OCI-LY7 (cell line): ENCODE results near the gene PWP2. TPM values are rescaled to one million over a fixed set of nuclear protein-coding genes. Genes with fewer than 3 reads are reported as not detected.
"Not testable (repeated sequence)": the region's sequence is repeated elsewhere in the genome, so short reads cannot be mapped to it uniquely, and the experiment has no call there.

ENCODE experiments used
- BruUV-seq: library from RNA; stranded (reverse); fragments of 400-500 nt; replicated peaks from 2 replicates; lab custom pipeline; 2021; lab: Mats Ljungman, UMichigan
- CTCF ChIA-PET: fragments of 300-600 bp; sonication (Branson Sonifier 250); formaldehyde crosslinking; loops from one replicate; lab custom pipeline; 2022; ENCODE audit warnings: antibody characterized with exemption; ENCODE audit not compliant: unreplicated experiment; lab: Charles Lee
- POLR2A ChIA-PET: fragments of 300-600 bp; sonication (Branson Sonifier 250); formaldehyde crosslinking; loops from one replicate; lab custom pipeline; 2022; ENCODE audit warnings: antibody characterized with exemption; lab: Charles Lee
- DNase-seq: peaks from one replicate; pipeline ENCODE4 v3.0.0-alpha.2; 2015; ENCODE audit warnings: low spot score
- H2AFZ ChIP-seq: fragments of 200-600 bp; sonication (generic), shearing (Covaris generic); 2 replicates; pipeline ENCODE4 v1.6.1; 2014; ENCODE audit warnings: mild to moderate bottlenecking, antibody characterized with exemption, low read length, moderate library complexity
- H3K27ac ChIP-seq: fragments of 200-600 bp; sonication (generic); 2 replicates; pipeline ENCODE4 v1.5.1; 2014; ENCODE audit warnings: mixed run types, low read depth, mild to moderate bottlenecking, moderate library complexity, low read length, inconsistent platforms; ENCODE audit not compliant: poor library complexity, severe bottlenecking
- H3K36me3 ChIP-seq: fragments of 200-600 bp; sonication (generic); 2 replicates; pipeline ENCODE4 v1.6.1; 2014; ENCODE audit warnings: mild to moderate bottlenecking, antibody characterized with exemption, low read length, moderate library complexity, mixed read lengths; ENCODE audit not compliant: insufficient read depth
- H3K4me1 ChIP-seq: fragments of 200-600 bp; sonication (generic); 2 replicates; pipeline ENCODE4 v1.5.1; 2014; ENCODE audit warnings: mild to moderate bottlenecking, low read length; ENCODE audit not compliant: insufficient read depth, poor library complexity, severe bottlenecking
- H3K4me2 ChIP-seq: fragments of 200-600 bp; sonication (generic); 2 replicates; pipeline ENCODE4 v1.6.1; 2014; ENCODE audit warnings: mild to moderate bottlenecking, low read length
- H3K4me3 ChIP-seq: fragments of 200-600 bp; sonication (generic); 2 replicates; pipeline ENCODE4 v1.5.1; 2014; ENCODE audit warnings: mild to moderate bottlenecking, low read depth, low read length; ENCODE audit not compliant: poor library complexity, severe bottlenecking
- H3K79me2 ChIP-seq: fragments of 200-600 bp; sonication (generic); 2 replicates; pipeline ENCODE4 v1.6.1; 2016; ENCODE audit warnings: low read depth, mild to moderate bottlenecking, low read length, moderate library complexity, mixed read lengths; ENCODE audit not compliant: insufficient read depth
- H3K9me2 ChIP-seq: fragments of 200-600 bp; sonication (generic); 2 replicates; pipeline ENCODE4 v1.6.1; 2016; ENCODE audit warnings: mild to moderate bottlenecking, low read length, mixed read lengths; ENCODE audit not compliant: insufficient read depth
- H3K9me3 ChIP-seq: fragments of 200-600 bp; sonication (generic); 2 replicates; pipeline ENCODE4 v1.6.1; 2014; ENCODE audit warnings: mild to moderate bottlenecking, mixed run types, low read length, mixed read lengths
- H4K20me1 ChIP-seq: fragments of 200-600 bp; sonication (generic); 2 replicates; pipeline ENCODE4 v1.6.1; 2014; ENCODE audit warnings: mild to moderate bottlenecking, antibody characterized with exemption, low read length, moderate library complexity, mixed read lengths; ENCODE audit not compliant: insufficient read depth
- intact Hi-C: fragments of 100-400 bp; cut with micrococcal nuclease; formaldehyde crosslinking; loops from one replicate; pipeline ENCODE4 v1.10.0; 2022; ENCODE audit not compliant: unreplicated experiment
- total RNA-seq, 2 experiments: library from RNA; depleted of rRNA in 1 of 2; stranded (reverse); fragments of >200 nt in 1 of 2; shearing (Covaris generic) in 1 of 2; gene quantifications; 2 replicates each; pipeline ENCODE4 v1.2.3, GENCODE V29; 2014 to 2022

The PWP2 gene
- total RNA-seq, 2 experiments from 2014 or later: 8.2 to 11.5 TPM

DNA sequence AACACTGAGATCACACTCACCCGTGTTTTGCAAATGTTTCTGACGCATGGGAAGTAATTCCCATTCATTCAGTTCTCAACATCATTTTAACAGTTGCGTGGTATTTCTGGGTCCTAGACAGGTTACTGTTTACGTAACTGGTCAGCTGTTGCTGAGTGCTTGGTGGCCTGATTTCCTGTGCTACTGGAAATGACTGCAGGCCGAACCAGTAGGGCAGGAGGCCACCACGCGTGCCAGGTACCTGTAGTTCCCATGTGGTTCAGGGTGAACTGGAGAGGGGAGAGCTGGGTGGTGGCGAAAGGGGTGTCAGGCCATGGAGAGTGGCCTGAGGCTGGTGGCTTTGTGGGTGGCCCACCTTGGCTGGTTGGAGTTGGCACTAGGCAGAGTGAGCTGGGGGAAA lies 27.5 kb downstream of the PWP2 start:
- H3K27ac ChIP-seq, H3K9me3 ChIP-seq, POLR2A ChIA-PET, H3K36me3 ChIP-seq, CTCF ChIA-PET, DNase-seq, H4K20me1 ChIP-seq, H2AFZ ChIP-seq, BruUV-seq, H3K4me1 ChIP-seq, H3K9me2 ChIP-seq, intact Hi-C loops, H3K4me3 ChIP-seq, H3K4me2 ChIP-seq, H3K79me2 ChIP-seq: not testable (repeated sequence)

DNA sequence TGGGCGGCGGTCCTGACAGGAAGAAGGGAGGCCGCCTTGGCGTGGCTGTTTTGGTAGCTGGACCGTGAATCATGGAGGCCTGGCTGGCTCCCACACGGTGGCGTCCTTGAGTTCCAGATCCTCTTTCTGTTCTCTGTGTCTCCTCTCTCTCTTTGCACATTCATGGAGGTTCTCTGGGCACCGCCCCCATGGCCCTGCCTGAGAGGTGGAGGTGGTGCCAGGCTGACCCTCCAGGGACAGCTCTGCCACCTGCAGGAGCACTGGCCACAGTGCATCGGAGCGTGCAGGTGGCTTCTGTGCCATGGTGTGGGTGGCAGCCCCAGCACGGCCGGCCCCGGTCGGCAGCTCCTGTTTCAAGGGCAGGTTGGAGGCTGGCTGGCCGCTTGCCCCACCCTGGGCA lies 30.8 kb downstream of the PWP2 start:
- H3K9me2 ChIP-seq, H3K27ac ChIP-seq, H4K20me1 ChIP-seq, DNase-seq, H3K4me2 ChIP-seq, H2AFZ ChIP-seq, H3K79me2 ChIP-seq, intact Hi-C loops, BruUV-seq, CTCF ChIA-PET, H3K4me1 ChIP-seq, H3K4me3 ChIP-seq, H3K36me3 ChIP-seq, POLR2A ChIA-PET, H3K9me3 ChIP-seq: not testable (repeated sequence)

DNA sequence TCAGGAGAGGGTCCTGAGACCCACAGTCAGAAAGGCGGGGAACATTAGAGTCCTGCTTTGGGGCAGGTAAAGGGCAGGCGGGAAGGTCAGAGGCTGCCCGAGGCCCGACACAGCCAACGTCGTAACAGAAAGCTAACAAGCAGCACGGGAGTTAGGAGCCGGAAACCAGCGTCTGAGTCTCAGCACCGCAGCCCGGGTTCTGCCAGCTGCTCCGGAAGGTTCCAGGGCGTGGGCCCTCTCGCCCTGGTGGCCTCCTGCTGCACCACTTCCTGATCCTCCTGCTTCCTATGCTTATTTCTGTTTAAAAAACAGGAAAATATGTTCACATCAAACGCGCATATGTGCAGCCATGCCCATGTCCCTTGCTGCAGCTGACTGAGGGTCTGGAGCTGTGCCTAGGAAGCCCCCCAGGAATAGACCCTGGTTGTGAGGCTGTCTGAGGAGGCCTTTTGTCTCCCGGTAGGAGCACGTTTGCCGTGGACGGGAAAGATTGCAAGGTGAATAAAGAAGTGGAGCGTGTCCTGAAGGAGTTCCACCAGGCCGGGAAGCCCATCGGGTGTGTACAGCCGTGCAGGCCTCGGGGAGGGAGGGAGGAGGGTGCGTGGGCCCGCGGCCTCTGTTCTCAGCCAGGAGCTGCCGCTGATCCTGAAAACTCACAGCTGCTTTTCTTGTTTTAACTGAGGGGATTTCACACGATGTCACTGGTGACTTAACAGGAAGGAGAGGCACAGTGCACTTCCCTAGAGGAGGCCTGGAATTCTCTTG lies 32.8 kb downstream of the PWP2 start:
- H3K9me3 ChIP-seq, H3K4me2 ChIP-seq, CTCF ChIA-PET, BruUV-seq, POLR2A ChIA-PET, H3K79me2 ChIP-seq, H3K36me3 ChIP-seq, H4K20me1 ChIP-seq, H3K9me2 ChIP-seq, H3K4me3 ChIP-seq, intact Hi-C loops, DNase-seq, H2AFZ ChIP-seq, H3K27ac ChIP-seq, H3K4me1 ChIP-seq: not testable (repeated sequence)

DNA sequence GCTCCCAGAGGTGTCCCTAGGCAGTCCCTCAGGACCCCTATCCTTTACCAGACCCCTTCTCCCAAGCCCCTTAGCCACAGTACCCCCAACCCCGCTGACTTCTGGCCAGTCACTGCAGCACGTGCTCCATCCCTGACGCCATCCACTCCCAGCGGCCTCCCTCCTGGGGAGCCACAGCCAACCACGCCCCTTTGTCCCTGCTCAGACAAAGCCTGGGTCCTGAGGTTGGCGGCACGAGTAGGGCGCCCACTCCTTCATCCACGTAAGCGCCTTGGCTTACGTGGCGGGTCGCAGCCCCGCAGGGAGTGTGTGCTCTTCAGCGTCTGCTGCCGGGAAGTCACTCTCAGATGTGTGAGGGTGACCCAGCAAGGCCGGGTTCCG lies 33.3 kb downstream of the PWP2 start:
- H3K4me1 ChIP-seq, CTCF ChIA-PET, H3K4me2 ChIP-seq, H2AFZ ChIP-seq, H3K9me2 ChIP-seq, H3K4me3 ChIP-seq, POLR2A ChIA-PET, H3K9me3 ChIP-seq, H4K20me1 ChIP-seq, DNase-seq, BruUV-seq, H3K27ac ChIP-seq, intact Hi-C loops, H3K36me3 ChIP-seq, H3K79me2 ChIP-seq: not testable (repeated sequence)

DNA sequence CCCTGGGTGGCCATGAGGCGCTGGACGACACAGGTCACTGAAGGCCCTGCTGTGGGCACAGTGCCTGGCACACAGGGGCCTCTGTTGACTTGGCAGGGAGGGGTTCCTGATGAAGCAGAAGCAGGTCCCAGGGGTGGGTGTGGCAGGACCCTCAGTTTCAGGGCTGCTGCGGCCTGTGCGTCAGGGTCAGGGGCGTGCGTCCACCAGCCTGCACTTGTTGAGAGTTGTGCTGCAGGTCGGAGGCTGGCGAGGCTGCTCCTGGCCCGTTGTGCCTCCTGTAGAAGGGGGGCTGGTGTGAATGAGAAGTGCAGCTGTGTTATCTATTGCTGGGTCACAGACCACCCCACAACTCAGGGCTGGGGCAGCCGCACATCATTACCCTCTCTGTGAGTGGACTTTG lies 35.3 kb downstream of the PWP2 start:
- BruUV-seq, intact Hi-C loops, POLR2A ChIA-PET, H3K4me3 ChIP-seq, H3K9me2 ChIP-seq, H3K79me2 ChIP-seq, H3K27ac ChIP-seq, H3K9me3 ChIP-seq, CTCF ChIA-PET, H3K4me2 ChIP-seq, H3K4me1 ChIP-seq, DNase-seq, H4K20me1 ChIP-seq, H3K36me3 ChIP-seq, H2AFZ ChIP-seq: not testable (repeated sequence)

DNA sequence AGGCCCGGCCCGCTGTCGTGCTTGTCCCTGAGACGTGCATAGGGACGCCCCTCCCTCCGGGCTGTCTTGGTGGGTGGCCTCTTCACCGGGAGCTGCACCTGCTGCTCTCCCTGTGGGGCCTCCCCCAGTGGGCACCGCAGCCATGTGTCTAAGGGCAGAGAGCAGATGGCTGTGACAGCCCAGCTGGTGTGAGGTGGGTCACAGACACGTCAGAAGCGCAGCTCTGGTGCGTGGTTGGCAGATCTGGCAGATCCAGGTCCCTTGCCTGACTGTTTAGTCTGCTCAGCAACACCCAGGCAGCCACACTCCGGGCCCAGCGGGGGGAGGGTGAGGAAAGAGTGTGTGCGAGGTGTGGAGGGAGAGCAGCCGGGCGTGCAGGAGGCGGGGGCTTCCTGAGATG lies 36.2 kb downstream of the PWP2 start:
- H3K4me3 ChIP-seq, H3K9me2 ChIP-seq, H3K79me2 ChIP-seq, DNase-seq, BruUV-seq, H3K4me2 ChIP-seq, intact Hi-C loops, H3K9me3 ChIP-seq, H3K27ac ChIP-seq, H3K4me1 ChIP-seq, CTCF ChIA-PET, POLR2A ChIA-PET, H3K36me3 ChIP-seq, H4K20me1 ChIP-seq, H2AFZ ChIP-seq: not testable (repeated sequence)
